CD4-positive, alpha-beta T cell treated with Interleukin-2 at 100 ng/mL for 4 hours (primary cell): ENCODE results near the gene ZNF367.
"Not testable (repeated sequence)": the region's sequence is repeated elsewhere in the genome, so short reads cannot be mapped to it uniquely, and the experiment has no call there.

Source experiments
- DNase-seq: peaks from one replicate; pipeline ENCODE4 v3.0.0-alpha.2; 2020; ENCODE audit warnings: low spot score

Gene ZNF367

GRCh38 chr9:96400132-96400910 is 17.8 kb downstream of the ZNF367 start:
- DNase-seq = no peak

GRCh38 chr9:96399325-96399633 is 18.9 kb downstream of the ZNF367 start:
- no peak for DNase-seq

DNA sequence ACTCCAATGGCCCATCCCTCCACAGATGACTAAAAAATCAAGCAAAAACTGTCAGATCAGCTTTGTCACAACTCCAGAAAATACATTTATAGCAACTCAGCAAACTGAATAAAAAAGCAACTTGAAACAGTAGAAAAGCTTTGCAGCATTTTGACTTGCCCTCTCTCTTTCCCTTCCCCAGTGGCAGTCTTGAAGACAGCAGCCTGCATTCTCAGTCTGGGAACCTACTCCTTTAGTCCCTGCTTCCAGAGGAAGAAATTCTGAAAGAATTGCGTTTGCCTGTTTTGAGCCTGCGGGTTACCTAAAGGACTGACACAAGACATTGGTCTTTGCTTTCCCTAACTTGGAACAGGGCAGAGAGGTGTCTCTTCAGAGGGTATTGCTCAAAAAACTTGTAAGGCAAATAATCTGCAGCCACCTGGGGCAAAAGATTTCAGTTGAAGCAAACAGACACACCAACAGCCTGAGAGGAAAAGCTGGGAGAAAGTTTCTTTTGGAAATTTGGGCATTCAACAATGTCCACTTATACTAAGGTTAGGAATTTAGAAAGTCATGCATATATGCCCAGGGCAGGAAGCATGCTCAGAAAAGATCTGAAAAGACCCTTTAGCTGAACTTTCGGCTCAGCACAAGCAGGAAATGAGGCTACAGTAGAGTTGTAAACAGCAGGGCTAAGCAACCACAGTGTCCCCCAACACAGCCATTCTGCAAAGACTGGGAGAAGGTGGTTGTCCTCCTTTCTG is 19.4 kb downstream of the ZNF367 start:
- DNase-seq = peak; percentile 29

DNA sequence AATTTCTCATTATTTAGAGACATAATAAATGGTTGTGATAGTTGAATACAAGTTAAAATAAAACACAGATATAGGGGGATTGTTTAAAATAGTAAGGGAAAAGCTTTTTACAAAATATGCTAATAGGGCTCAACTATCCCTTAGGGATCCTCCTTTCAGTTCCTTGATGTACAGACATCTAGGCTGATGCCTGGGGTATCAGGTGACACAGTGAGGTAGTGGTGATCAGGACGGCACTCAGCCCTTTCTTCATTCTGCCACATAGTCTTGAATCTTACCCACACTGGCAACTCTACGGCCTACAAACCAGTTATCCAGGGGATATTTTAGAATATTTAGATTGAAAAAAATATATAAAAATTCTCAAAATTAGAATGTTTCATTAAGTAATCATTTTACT is 22.2 kb downstream of the ZNF367 start:
- DNase-seq = no peak

DNA sequence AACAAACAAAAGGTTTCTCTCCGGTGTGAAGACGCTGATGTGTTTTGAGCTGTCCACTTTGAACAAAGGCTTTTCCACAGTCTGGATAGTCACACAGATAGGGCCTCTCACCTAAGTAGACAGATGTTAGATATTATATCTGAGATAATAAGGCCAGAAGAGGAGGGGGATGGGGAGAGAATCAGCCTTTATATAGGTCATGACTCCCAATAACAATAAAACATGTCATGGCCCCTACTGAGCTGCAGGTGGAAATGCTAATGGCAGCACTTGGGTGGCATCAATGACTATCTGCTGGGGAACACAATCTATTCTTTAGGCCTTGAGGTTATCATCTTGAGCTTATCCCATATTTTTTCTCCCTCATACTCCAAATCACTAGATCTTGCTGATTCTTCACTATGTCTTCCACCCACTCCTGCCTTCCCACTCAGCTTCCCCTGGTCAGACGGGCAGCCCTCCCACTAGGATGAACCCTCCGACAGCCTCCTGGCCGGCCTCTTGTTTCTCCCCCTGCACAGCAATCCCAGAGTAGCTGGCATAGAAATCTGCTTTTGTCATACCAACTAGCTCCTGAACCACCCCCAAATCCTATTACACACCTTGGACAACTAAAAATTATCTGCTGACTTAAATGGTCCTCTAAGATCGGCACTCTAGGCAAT is 23.2 kb downstream of the ZNF367 start:
- no peak for DNase-seq

- no peak for DNase-seq
Observed at GRCh38 chr9:96392263-96392662, 25.9 kb downstream of the ZNF367 start.

- DNase-seq = no peak
Observed at GRCh38 chr9:96391021-96391765, 27.0 kb downstream of the ZNF367 start.

- DNase-seq = no peak
Observed at GRCh38 chr9:96388144-96388543, 30.0 kb downstream of the ZNF367 start.

DNA sequence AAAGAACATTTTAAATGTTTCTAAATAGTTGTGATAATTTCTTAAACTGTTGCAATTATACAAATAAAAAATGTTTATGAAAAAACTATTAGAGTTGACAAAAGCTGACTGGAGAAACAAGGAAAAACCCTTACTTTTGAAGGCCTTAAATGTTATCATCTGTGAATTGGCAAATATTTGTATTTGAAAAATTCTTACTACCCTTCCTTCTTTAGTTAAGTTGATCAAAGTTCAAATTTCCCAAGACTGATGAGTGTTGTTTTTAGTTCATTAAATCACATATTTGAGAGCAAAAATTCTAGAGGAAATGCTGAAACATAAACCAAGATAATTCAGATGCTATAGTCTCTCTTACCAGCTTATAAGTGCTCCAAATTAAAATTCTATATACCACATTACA is 32.0 kb downstream of the ZNF367 start:
- DNase-seq = no peak

DNA sequence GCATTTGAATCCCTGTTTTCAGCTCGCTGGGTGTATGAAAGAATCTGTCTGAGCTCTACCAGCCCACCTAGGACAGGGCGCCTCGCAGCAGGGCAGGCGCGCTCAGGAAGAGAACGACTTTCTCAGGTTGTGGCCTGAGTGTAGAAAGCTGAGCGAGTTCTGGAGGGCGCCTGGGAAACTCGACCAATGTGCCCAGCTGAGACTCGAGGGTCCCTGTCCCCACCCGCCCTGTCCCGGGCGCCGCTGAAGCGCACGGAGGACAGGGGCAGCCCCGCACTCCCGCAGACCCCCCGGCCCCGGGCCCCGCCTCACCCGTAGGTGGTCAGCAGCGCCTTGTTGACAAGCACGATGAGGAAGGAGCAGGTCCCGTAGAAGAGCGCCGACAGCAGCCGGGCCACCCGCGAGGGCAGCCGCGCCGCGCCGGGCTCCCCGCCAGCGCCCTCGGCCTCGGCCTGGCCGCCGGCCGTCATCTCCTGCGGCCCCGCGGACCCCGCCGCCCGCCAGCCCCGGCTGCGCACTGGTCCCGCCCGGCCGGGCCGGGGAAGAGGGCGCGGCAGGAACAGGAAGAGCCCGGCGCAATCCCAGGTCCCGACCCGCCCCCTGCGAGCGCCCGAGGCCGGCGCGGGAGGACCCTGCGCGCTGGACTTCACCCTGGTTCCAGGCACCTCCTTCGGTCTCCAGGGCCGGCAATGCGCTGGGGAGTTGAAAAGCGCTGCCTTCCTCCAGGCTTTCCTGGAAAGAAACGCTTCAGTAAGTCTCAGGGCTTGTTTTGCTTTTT is 34.8 kb downstream of the ZNF367 start, which contains the start of gene SLC35D2:
TSS of gene SLC35D2 (minus strand) at position 547 of the 778 bp plus-strand sequence. CDS start at position 470, 77 bp downstream.
- DNase-seq = peak; percentile 14

GRCh38 chr9:96382839-96383164 is 35.4 kb downstream of the ZNF367 start:
- no peak for DNase-seq

DNA sequence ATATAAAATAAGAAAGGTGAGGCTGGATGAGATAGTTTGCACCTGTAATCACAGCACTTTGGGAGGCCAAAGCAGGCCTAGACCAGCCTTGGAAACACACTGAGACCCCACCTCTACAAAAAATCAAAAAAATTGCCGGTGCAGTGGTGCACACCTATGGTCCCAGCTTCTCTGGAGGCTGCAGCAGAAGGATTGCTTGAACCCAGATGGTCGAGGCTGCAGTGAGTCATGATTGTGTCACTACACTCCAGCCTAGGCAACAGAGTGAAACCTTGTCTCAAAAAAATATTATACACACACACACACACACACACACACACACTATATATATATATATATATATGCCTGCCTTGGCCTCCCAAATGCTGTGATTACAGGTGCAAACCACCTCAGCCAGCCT is 36.0 kb downstream of the ZNF367 start:
- peak; percentile 33 for DNase-seq

DNA sequence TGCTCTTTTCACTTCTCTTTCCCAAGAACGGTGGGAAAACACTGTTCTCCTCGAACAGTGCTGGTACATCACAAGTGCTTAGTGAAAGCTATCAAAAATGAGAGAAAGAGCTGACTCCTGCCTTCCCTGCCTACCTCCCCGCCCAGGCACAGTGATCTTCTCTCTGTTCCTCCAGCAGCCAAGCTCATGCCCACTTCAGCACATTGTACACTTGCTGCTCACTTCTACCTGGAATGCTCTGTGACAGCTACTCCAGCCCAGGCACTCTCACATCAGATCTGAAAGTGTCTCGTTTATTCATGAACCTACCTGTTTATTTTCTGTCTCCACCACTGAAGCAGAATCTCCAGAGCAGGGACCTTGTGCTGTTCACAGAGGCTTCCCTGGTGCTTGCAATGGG is 36.5 kb downstream of the ZNF367 start:
- DNase-seq = no peak

DNA sequence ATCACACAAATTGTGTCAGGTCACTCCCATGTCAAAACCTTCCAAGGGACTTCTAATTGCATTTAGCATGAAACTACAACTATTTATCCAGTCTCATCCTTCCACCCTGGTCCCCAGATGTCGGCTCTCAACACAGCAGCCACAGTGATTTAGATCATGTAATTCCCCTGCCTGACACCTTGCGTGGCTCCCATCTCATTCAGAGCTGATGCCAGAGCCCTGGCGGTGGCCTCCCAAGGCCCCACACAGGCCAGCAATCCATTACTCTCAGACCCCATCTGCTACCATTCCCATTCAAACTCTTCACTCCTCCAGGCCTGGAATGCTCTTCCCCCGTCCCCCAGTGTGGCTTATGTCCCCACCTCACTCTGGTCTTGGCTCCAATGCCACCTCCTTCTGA is 37.0 kb downstream of the ZNF367 start:
- DNase-seq = no peak

- no peak for DNase-seq
Observed at GRCh38 chr9:96379461-96379860, 38.7 kb downstream of the ZNF367 start.

GRCh38 chr9:96378187-96378586 is 40.0 kb downstream of the ZNF367 start:
- no peak for DNase-seq

GRCh38 chr9:96376891-96377874 is 41.0 kb downstream of the ZNF367 start:
- no peak for DNase-seq

DNA sequence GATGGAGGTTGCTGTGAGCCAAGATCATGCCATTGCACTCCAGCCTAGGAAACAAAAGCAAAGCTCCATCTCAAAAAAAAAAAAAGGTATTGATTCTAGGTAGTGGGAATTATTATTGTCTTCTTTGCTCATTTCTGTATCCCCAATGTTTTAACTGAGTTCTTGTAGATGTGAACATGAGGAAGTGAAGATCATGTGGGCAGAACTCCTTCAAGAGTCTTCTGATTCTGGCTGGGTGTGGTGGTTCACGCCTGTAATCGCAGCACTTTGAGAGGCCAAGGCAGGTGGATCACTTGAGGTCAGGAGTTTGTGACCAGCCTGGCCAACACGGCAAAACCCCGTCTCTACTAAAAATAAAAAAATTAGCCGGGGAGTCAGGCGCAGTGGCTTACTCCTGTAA is 42.7 kb downstream of the ZNF367 start:
- not testable (repeated sequence) for DNase-seq

- no peak for DNase-seq
Observed at GRCh38 chr9:96367943-96368342, 50.2 kb downstream of the ZNF367 start.

- DNase-seq = no peak
Observed at GRCh38 chr9:96363175-96363967, 54.8 kb downstream of the ZNF367 start.
